ENCODE measurements around the gene LRRC7. TPM values are rescaled to one million over a fixed set of nuclear protein-coding genes. Genes with fewer than 3 reads are reported as not detected.
"Not testable (repeated sequence)": the region's sequence is repeated elsewhere in the genome, so short reads cannot be mapped to it uniquely, and the experiment has no call there.

Gene LRRC7
- total RNA-seq, 5 donors from 2014 or later (not counting 1 experiment from before 2014, with no cell fraction given) = 0.13 to 4.0 (median 0.54) TPM

DNA sequence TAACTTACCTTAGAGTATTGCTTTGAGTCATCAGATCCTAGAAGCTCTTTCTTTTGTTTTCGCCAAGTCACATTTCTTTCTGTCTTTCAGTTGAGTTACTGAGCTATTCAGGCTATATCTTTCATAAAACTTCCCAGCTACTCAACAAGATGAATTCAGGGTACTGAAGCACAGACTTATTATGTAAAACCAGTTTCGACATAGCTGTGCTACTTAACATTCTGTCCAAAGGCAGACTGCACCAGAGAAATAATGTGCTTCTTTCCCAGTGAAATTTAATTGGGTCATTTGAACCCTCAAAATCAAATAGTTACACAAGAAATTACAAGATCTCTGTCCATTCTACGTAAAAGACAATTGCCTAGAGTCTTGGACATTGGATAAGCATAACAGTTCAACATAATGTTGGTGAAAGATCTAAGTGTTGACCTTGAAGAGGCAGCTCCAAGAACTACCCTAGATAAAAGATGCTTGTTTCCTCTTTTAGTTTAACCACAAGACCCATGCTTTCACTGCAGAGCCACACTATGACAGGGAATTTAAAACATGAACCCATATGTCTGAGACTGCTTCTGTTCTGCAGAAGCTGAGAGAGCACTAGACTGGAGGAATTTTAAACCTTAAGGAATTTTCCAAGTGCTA is 474.5 kb downstream of the LRRC7 start:
- ChIA-PET POLR2A (no interaction called here), CTCF (no interaction called here)
- Histone ChIP-seq H3K4me3 (ENCODE audit: control insufficient read depth in 1 of 2, extremely low read depth in 1 of 2, low read length in 1 of 2) (no peak overlapping the region), H3K4me1 (ENCODE audit: control insufficient read depth in 1 of 2, extremely low read depth in 1 of 2, insufficient read depth in 2 of 2, low read length in 2 of 2) (no peaks in the 10 kb centered on the region), H3K9me3 (no peaks in the 10 kb centered on the region), H3K27ac (ENCODE audit: low read length) (no peak overlapping the region), H3K36me3 (ENCODE audit: control insufficient read depth in 2 of 2, extremely low read depth in 1 of 2, insufficient read depth in 1 of 2, low read length in 1 of 2) (no peaks in the 10 kb centered on the region), H3K27me3 (replicated peaks in 1 of 2; ENCODE audit: control insufficient read depth in 2 of 2, extremely low read depth in 1 of 2, insufficient read depth in 2 of 2, low read length in 1 of 2) (no peaks in the 10 kb centered on the region)
- Mint-ChIP-seq H3K27me3 (no peaks in the 10 kb centered on the region), H3K4me3 (no peak overlapping the region), H3K4me1 (no peaks in the 10 kb centered on the region), H3K27ac (no peak overlapping the region), H3K36me3 (no peaks in the 10 kb centered on the region), H3K9me3 (peaks cover 0 to 4% (median 0%) of the 10 kb centered on the region in 3 donors)
- 71% methylated on average over 1 of the region's 3 CpGs for WGBS (ENCODE audit: insufficient coverage)
- ATAC-seq (replicated peaks in 1 of 4) (no peak), DNase-seq (no peak)

DNA sequence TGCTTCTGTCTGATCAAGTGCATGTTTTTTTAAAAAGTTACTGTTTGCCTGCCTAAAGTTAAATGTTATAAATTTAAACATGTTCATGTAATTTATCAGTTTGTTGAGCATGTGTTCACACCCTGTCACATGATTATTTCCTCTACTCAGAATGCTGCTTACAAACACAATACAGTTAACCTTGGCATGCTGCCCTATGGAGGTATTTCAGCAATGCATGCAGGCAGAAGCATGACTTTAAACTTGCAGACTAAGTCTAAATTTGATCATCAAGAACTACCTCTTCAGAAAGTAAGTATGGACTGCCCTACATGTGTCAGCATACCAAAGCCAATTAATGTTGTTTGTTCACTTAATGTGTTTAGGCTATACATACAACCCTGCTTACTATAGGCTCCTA is 476.1 kb downstream of the LRRC7 start:
- Histone ChIP-seq H3K27ac (ENCODE audit: low read length) (no peak overlapping the region), H3K9me3 (no peaks in the 10 kb centered on the region), H3K4me3 (ENCODE audit: control insufficient read depth in 1 of 2, extremely low read depth in 1 of 2, low read length in 1 of 2) (no peak overlapping the region), H3K36me3 (ENCODE audit: control insufficient read depth in 2 of 2, extremely low read depth in 1 of 2, insufficient read depth in 1 of 2, low read length in 1 of 2) (no peaks in the 10 kb centered on the region), H3K27me3 (replicated peaks in 1 of 2; ENCODE audit: control insufficient read depth in 2 of 2, extremely low read depth in 1 of 2, insufficient read depth in 2 of 2, low read length in 1 of 2) (no peaks in the 10 kb centered on the region), H3K4me1 (ENCODE audit: control insufficient read depth in 1 of 2, extremely low read depth in 1 of 2, insufficient read depth in 2 of 2, low read length in 2 of 2) (no peaks in the 10 kb centered on the region)
- ATAC-seq (replicated peaks in 1 of 4) (no peak), DNase-seq (no peak)
- H3K4me3 Mint-ChIP-seq = no peak overlapping the region
- H3K4me1 Mint-ChIP-seq = no peaks in the 10 kb centered on the region
- H3K36me3 Mint-ChIP-seq = no peaks in the 10 kb centered on the region
- CTCF ChIA-PET = no interaction called here
- H3K9me3 Mint-ChIP-seq = peaks cover 0 to 4% (median 0%) of the 10 kb centered on the region in 3 donors
- H3K27me3 Mint-ChIP-seq = no peaks in the 10 kb centered on the region
- no peak overlapping the region for H3K27ac Mint-ChIP-seq
- POLR2A ChIA-PET = no interaction called here

DNA sequence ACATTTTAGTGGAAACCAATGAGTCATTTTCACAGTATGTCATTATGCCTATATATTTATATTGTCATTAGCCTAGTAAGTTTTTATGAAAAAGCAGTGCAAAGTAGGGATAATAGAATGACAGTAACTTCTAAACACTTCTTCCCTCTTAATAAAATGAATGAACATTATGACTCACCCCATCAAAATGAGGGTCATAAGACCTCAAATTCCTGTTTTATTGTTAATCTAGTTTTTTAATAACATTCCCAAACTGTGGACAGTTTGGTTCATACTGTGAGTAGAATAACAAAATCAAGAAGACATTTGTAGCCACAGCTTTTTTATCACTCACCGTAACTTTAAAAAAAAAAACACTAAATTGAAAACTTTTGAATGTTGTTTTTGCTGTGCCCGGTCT is 477.1 kb downstream of the LRRC7 start:
- no peak overlapping the region for H3K27ac ChIP-seq (ENCODE audit: low read length)
- H3K27ac Mint-ChIP-seq = no peak overlapping the region
- no peak overlapping the region for H3K4me3 ChIP-seq (ENCODE audit: control insufficient read depth in 1 of 2, extremely low read depth in 1 of 2, low read length in 1 of 2)
- DNase-seq (no peak), ATAC-seq (replicated peaks in 1 of 4) (no peak)
- H3K36me3 ChIP-seq (ENCODE audit: control insufficient read depth in 2 of 2, extremely low read depth in 1 of 2, insufficient read depth in 1 of 2, low read length in 1 of 2) = no peaks in the 10 kb centered on the region
- H3K27me3 Mint-ChIP-seq = no peaks in the 10 kb centered on the region
- no peaks in the 10 kb centered on the region for H3K4me1 ChIP-seq (ENCODE audit: control insufficient read depth in 1 of 2, extremely low read depth in 1 of 2, insufficient read depth in 2 of 2, low read length in 2 of 2)
- POLR2A ChIA-PET = no interaction called here
- CTCF ChIA-PET = no interaction called here
- no peaks in the 10 kb centered on the region for H3K4me1 Mint-ChIP-seq
- no peaks in the 10 kb centered on the region for H3K27me3 ChIP-seq (replicated peaks in 1 of 2; ENCODE audit: control insufficient read depth in 2 of 2, extremely low read depth in 1 of 2, insufficient read depth in 2 of 2, low read length in 1 of 2)
- H3K9me3 Mint-ChIP-seq = peaks cover 0 to 4% (median 0%) of the 10 kb centered on the region in 3 donors
- H3K4me3 Mint-ChIP-seq = no peak overlapping the region
- no CpG with 5 or more reads among the region's 2 CpGs for WGBS (ENCODE audit: insufficient coverage)
- H3K9me3 ChIP-seq = no peaks in the 10 kb centered on the region
- no peaks in the 10 kb centered on the region for H3K36me3 Mint-ChIP-seq

DNA sequence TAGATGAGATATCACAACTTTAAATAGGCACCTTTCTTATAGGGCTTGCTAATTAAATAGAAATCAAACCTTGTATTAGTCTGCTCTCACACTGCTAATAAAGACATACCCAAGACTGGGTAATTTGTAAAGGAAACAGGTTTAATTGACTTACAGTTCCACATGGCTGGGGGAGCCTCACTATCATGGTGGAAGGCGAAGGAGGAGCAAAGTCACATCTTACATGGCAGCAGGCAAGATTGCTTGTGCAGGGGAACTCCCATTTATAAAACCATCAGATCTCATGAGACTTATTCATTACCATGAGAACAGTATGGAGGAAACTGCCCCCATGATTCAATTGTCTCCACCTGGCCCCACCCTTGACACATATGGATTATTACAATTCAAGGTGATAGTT is 477.9 kb downstream of the LRRC7 start:
- H3K36me3 ChIP-seq (ENCODE audit: control insufficient read depth in 2 of 2, extremely low read depth in 1 of 2, insufficient read depth in 1 of 2, low read length in 1 of 2); H3K4me1 ChIP-seq (ENCODE audit: control insufficient read depth in 1 of 2, extremely low read depth in 1 of 2, insufficient read depth in 2 of 2, low read length in 2 of 2); H3K27me3 ChIP-seq (replicated peaks in 1 of 2; ENCODE audit: control insufficient read depth in 2 of 2, extremely low read depth in 1 of 2, insufficient read depth in 2 of 2, low read length in 1 of 2); H3K27ac Mint-ChIP-seq; H3K4me3 ChIP-seq (ENCODE audit: control insufficient read depth in 1 of 2, extremely low read depth in 1 of 2, low read length in 1 of 2); H3K4me3 Mint-ChIP-seq; CTCF ChIA-PET; H3K36me3 Mint-ChIP-seq; ATAC-seq (replicated peaks in 1 of 4); DNase-seq; H3K9me3 ChIP-seq; H3K27me3 Mint-ChIP-seq; H3K27ac ChIP-seq (ENCODE audit: low read length); H3K4me1 Mint-ChIP-seq; POLR2A ChIA-PET; H3K9me3 Mint-ChIP-seq: not testable (repeated sequence)
- no CpG with 5 or more reads among the region's 1 CpG for WGBS (ENCODE audit: insufficient coverage)

DNA sequence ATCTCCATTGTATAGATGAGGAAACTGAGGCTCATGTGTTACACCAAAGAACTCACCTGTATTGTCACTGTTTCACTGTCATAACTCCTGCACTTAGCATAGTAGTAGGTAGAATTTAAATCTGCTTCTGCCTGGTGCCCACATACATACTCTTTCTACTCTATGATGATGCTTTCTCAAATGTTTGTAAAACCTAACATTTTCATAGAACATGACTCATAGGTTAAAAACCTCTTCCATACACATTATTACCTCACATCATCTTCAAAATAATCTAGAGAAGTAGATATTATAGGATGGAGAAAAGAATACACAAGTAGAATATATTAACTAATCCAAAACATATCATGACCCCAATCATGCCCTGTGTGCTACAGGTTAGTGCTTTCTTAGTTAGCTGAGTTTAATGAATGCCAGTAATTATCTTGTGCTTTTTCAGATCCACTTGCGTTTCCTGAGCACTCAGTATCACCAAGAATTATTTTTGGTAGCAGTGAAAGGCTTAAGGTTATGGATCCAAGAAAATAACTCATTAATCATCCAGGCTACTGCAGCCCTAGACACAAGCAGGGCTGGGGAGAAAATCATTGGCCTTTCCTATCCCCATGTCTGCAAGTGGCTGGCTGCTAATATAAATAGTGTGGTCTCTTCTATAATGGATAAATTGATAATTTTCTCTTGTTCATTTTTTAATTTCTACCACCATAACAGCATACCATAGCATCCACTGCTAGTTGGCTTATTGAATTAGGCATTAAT is 480.8 kb downstream of the LRRC7 start:
- H3K27ac Mint-ChIP-seq = no peak overlapping the region
- Histone ChIP-seq H3K9me3 (no peaks in the 10 kb centered on the region), H3K36me3 (ENCODE audit: control insufficient read depth in 2 of 2, extremely low read depth in 1 of 2, insufficient read depth in 1 of 2, low read length in 1 of 2) (no peaks in the 10 kb centered on the region), H3K27ac (ENCODE audit: low read length) (no peak overlapping the region), H3K4me3 (ENCODE audit: control insufficient read depth in 1 of 2, extremely low read depth in 1 of 2, low read length in 1 of 2) (no peak overlapping the region), H3K27me3 (replicated peaks in 1 of 2; ENCODE audit: control insufficient read depth in 2 of 2, extremely low read depth in 1 of 2, insufficient read depth in 2 of 2, low read length in 1 of 2) (no peaks in the 10 kb centered on the region), H3K4me1 (ENCODE audit: control insufficient read depth in 1 of 2, extremely low read depth in 1 of 2, insufficient read depth in 2 of 2, low read length in 2 of 2) (no peaks in the 10 kb centered on the region)
- H3K4me1 Mint-ChIP-seq = no peaks in the 10 kb centered on the region
- ChIA-PET CTCF (no interaction called here), POLR2A (no interaction called here)
- no CpG with 5 or more reads among the region's 1 CpG for WGBS (ENCODE audit: insufficient coverage)
- DNase-seq (no peak), ATAC-seq (replicated peaks in 1 of 4) (no peak)
- no peaks in the 10 kb centered on the region for H3K36me3 Mint-ChIP-seq
- no peaks in the 10 kb centered on the region for H3K27me3 Mint-ChIP-seq
- peaks cover 0 to 4% (median 0%) of the 10 kb centered on the region in 3 donors for H3K9me3 Mint-ChIP-seq
- H3K4me3 Mint-ChIP-seq = no peak overlapping the region

DNA sequence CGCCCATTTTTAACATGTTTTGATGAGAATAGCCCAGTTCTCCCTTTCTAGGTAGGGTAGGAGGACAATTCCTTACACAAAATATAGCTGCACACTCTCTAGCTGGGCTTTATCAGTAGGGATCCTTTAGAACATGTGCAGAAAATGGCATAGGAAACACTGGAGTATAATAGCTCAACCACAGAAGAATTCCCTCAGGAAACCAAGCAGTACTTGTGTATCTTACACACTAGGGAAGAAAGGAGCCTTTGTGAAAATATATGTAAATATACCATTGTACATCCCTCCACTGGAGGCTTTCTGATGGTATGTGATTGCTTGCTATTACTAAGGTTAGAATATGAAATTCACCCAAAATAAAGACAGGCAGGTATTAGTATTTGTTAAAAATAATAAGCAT is 484.2 kb downstream of the LRRC7 start:
- CTCF ChIA-PET = no interaction called here
- Mint-ChIP-seq H3K4me1 (no peaks in the 10 kb centered on the region), H3K27me3 (no peaks in the 10 kb centered on the region), H3K27ac (no peak overlapping the region), H3K9me3 (no peaks in the 10 kb centered on the region), H3K4me3 (no peak overlapping the region), H3K36me3 (no peaks in the 10 kb centered on the region)
- no peaks in the 10 kb centered on the region for H3K27me3 ChIP-seq (replicated peaks in 1 of 2; ENCODE audit: control insufficient read depth in 2 of 2, extremely low read depth in 1 of 2, insufficient read depth in 2 of 2, low read length in 1 of 2)
- POLR2A ChIA-PET = no interaction called here
- no peaks in the 10 kb centered on the region for H3K36me3 ChIP-seq (ENCODE audit: control insufficient read depth in 2 of 2, extremely low read depth in 1 of 2, insufficient read depth in 1 of 2, low read length in 1 of 2)
- no peak for DNase-seq
- no peak for ATAC-seq (replicated peaks in 1 of 4)
- H3K4me3 ChIP-seq (ENCODE audit: control insufficient read depth in 1 of 2, extremely low read depth in 1 of 2, low read length in 1 of 2) = no peak overlapping the region
- H3K27ac ChIP-seq (ENCODE audit: low read length) = no peak overlapping the region
- H3K4me1 ChIP-seq (ENCODE audit: control insufficient read depth in 1 of 2, extremely low read depth in 1 of 2, insufficient read depth in 2 of 2, low read length in 2 of 2) = no peaks in the 10 kb centered on the region
- no peaks in the 10 kb centered on the region for H3K9me3 ChIP-seq
- WGBS (ENCODE audit: insufficient coverage) = no CpG with 5 or more reads among the region's 1 CpG

DNA sequence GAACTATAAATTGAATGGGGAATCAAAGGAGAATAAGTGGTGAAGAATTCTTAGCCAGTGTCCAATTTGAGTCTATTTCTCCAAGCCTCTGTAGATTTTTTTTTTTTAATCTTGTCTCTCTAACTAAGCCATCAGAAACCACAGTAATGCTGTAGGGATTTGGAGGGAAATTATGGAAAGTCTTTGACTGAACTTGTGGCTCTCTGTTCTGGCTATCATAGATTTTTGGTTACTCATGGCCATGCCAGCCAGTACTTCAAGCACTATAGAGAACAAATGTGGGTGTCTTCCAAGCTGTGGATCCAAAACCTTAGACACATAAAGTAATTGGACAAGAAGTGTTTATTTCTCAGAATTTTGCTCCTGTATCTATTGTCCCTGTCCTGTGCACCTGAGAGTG is 489.8 kb downstream of the LRRC7 start:
- ChIA-PET CTCF (no interaction called here), POLR2A (no interaction called here)
- Mint-ChIP-seq H3K4me1 (no peaks in the 10 kb centered on the region), H3K36me3 (no peaks in the 10 kb centered on the region), H3K9me3 (no peaks in the 10 kb centered on the region), H3K27ac (no peak overlapping the region), H3K27me3 (no peaks in the 10 kb centered on the region), H3K4me3 (no peak overlapping the region)
- Histone ChIP-seq H3K9me3 (no peaks in the 10 kb centered on the region), H3K4me3 (ENCODE audit: control insufficient read depth in 1 of 2, extremely low read depth in 1 of 2, low read length in 1 of 2) (no peak overlapping the region), H3K36me3 (ENCODE audit: control insufficient read depth in 2 of 2, extremely low read depth in 1 of 2, insufficient read depth in 1 of 2, low read length in 1 of 2) (no peaks in the 10 kb centered on the region), H3K27ac (ENCODE audit: low read length) (no peak overlapping the region), H3K4me1 (ENCODE audit: control insufficient read depth in 1 of 2, extremely low read depth in 1 of 2, insufficient read depth in 2 of 2, low read length in 2 of 2) (no peaks in the 10 kb centered on the region), H3K27me3 (replicated peaks in 1 of 2; ENCODE audit: control insufficient read depth in 2 of 2, extremely low read depth in 1 of 2, insufficient read depth in 2 of 2, low read length in 1 of 2) (no peaks in the 10 kb centered on the region)
- ATAC-seq (replicated peaks in 1 of 4) = no peak
- no peak for DNase-seq

All from T-cell (primary cell).